ENCODE measurements around the gene CARD9.

GRCh38 chr9:136381311-136381710, 7.8 kb upstream of the CARD9 start:
- no peak for TF ChIP-seq CTCF (conservative IDR thresholded peaks at IDR 0.05; ENCODE audit: low read depth, low read length)
- no peak for TF ChIP-seq SMC3 (IDR thresholded peaks at IDR 0.05; ENCODE audit: low read depth, low read length)
- TF ChIP-seq MXI1 (IDR thresholded peaks at IDR 0.05; ENCODE audit: borderline replicate concordance, low read depth, low read length): no peak
- TF ChIP-seq POLR2A (IDR thresholded peaks at IDR 0.05; ENCODE audit: low read depth, low read length): no peak

Data from IMR-90 (cell line).